ENCODE results near the gene EPB41L4B. TPM values are rescaled to one million over a fixed set of nuclear protein-coding genes. Genes with fewer than 3 reads are reported as not detected.

EPB41L4B gene
- total RNA-seq, 1 donor from 2014 or later = 5.5 TPM

GRCh38 chr9:109336409-109336808 is 15.6 kb upstream of the EPB41L4B start:
- no peak for DNase-seq (ENCODE audit: low spot score in 2 of 2, unreplicated experiment in 2 of 2)
- Mint-ChIP-seq H3K9me3 (no peaks in the 10 kb centered on the region), H3K27me3 (ENCODE audit: low read depth) (no peaks in the 10 kb centered on the region), H3K27ac (no peak overlapping the region), H3K36me3 (no peaks in the 10 kb centered on the region), H3K4me1 (peaks cover 13% of the 10 kb centered on the region), H3K4me3 (no peak overlapping the region)
- no peak for TF ChIP-seq CTCF (IDR thresholded peaks at IDR 0.05; ENCODE audit: unreplicated experiment)

GRCh38 chr9:109335929-109336328 is 15.1 kb upstream of the EPB41L4B start:
- H3K36me3 Mint-ChIP-seq = no peaks in the 10 kb centered on the region
- no peaks in the 10 kb centered on the region for H3K9me3 Mint-ChIP-seq
- DNase-seq (ENCODE audit: low spot score in 2 of 2, unreplicated experiment in 2 of 2) = no peak
- H3K4me1 Mint-ChIP-seq = peaks cover 17% of the 10 kb centered on the region
- no peak overlapping the region for H3K27ac Mint-ChIP-seq
- no peak overlapping the region for H3K4me3 Mint-ChIP-seq
- TF ChIP-seq CTCF (IDR thresholded peaks at IDR 0.05; ENCODE audit: unreplicated experiment) = no peak
- no peaks in the 10 kb centered on the region for H3K27me3 Mint-ChIP-seq (ENCODE audit: low read depth)

GRCh38 chr9:109335121-109335520 is 14.3 kb upstream of the EPB41L4B start:
- no peaks in the 10 kb centered on the region for H3K9me3 Mint-ChIP-seq
- H3K4me3 Mint-ChIP-seq = no peak overlapping the region
- DNase-seq (ENCODE audit: low spot score in 2 of 2, unreplicated experiment in 2 of 2) = no peak
- no peaks in the 10 kb centered on the region for H3K36me3 Mint-ChIP-seq
- no peaks in the 10 kb centered on the region for H3K27me3 Mint-ChIP-seq (ENCODE audit: low read depth)
- H3K27ac Mint-ChIP-seq = no peak overlapping the region
- H3K4me1 Mint-ChIP-seq = peaks cover 17% of the 10 kb centered on the region
- TF ChIP-seq CTCF (IDR thresholded peaks at IDR 0.05; ENCODE audit: unreplicated experiment) = no peak

GRCh38 chr9:109331353-109331752 is 10.5 kb upstream of the EPB41L4B start:
- Mint-ChIP-seq H3K4me3 (no peak overlapping the region), H3K36me3 (no peaks in the 10 kb centered on the region), H3K27ac (no peak overlapping the region), H3K9me3 (no peaks in the 10 kb centered on the region), H3K4me1 (peaks cover 32% of the 10 kb centered on the region), H3K27me3 (ENCODE audit: low read depth) (peaks cover 4% of the 10 kb centered on the region)
- no peak for DNase-seq (ENCODE audit: low spot score in 2 of 2, unreplicated experiment in 2 of 2)
- no peak for TF ChIP-seq CTCF (IDR thresholded peaks at IDR 0.05; ENCODE audit: unreplicated experiment)

GRCh38 chr9:109329638-109330258 is 8.9 kb upstream of the EPB41L4B start:
- no peak for TF ChIP-seq CTCF (IDR thresholded peaks at IDR 0.05; ENCODE audit: unreplicated experiment)
- Mint-ChIP-seq H3K27ac (peak overlapping the region; percentile 80), H3K4me3 (no peak overlapping the region), H3K36me3 (no peaks in the 10 kb centered on the region), H3K9me3 (no peaks in the 10 kb centered on the region), H3K27me3 (ENCODE audit: low read depth) (peaks cover 4% of the 10 kb centered on the region), H3K4me1 (peaks cover 24% of the 10 kb centered on the region)
- no peak for DNase-seq (ENCODE audit: low spot score in 2 of 2, unreplicated experiment in 2 of 2)

Measured in mesothelial cell of epicardium (in vitro differentiated cells).